ENCODE results near the gene OR5AS1.

DNA sequence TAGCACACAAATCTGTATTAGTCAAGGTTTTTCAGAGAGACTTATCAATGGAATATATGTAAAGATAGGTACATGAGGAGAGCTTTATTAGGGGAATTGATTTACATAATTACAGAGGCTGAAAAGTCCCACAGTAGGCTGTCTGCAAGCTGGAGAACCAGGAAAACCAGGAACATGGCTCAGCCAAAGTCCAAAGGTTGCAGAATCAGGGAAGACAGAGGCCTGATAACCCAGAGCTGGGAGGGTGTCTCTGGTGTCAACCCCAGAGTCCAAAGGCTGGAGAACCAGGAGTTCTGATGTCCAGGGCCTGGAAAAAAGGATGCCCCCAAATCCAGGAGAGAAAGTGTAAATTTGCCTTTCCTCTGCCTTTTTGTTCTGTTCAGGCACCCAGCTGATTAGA, 16.7 kb upstream of the OR5AS1 start:
- TF ChIP-seq, protein P1, sequence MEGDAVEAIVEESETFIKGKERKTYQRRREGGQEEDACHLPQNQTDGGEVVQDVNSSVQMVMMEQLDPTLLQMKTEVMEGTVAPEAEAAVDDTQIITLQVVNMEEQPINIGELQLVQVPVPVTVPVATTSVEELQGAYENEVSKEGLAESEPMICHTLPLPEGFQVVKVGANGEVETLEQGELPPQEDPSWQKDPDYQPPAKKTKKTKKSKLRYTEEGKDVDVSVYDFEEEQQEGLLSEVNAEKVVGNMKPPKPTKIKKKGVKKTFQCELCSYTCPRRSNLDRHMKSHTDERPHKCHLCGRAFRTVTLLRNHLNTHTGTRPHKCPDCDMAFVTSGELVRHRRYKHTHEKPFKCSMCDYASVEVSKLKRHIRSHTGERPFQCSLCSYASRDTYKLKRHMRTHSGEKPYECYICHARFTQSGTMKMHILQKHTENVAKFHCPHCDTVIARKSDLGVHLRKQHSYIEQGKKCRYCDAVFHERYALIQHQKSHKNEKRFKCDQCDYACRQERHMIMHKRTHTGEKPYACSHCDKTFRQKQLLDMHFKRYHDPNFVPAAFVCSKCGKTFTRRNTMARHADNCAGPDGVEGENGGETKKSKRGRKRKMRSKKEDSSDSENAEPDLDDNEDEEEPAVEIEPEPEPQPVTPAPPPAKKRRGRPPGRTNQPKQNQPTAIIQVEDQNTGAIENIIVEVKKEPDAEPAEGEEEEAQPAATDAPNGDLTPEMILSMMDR (IDR thresholded peaks at IDR 0.05; ENCODE audit: insufficient read depth, low read length, poor library complexity, severe bottlenecking), result no peak
- TF ChIP-seq EZH2phosphoT487 (conservative IDR thresholded peaks at IDR 0.05; ENCODE audit: low read length), result no peak
